Dermis microvascular lymphatic vessel endothelial cell (primary cell): ENCODE measurements around the gene GFRA1. TPM values are rescaled to one million over a fixed set of nuclear protein-coding genes. Genes with fewer than 3 reads are reported as not detected.

ENCODE experiments used
- DNase-seq, 2 donors: peaks; one replicate each; pipeline versions ENCODE4 v3.0.0 to v3.0.0-alpha.2; 2010; ENCODE audit warnings: low read depth in 2 of 2
- total RNA-seq: library from RNA; depleted of rRNA; stranded (reverse); fragments of >200 nt; gene quantifications from 2 replicates; pipeline ENCODE4 v1.2.1, GENCODE V29; 2014

GFRA1 gene
- total RNA-seq, 1 donor from 2014 or later, result 10.5 TPM

GRCh38 chr10:116132780-116133399 is 140.1 kb downstream of the GFRA1 start:
- no peak for DNase-seq

DNA sequence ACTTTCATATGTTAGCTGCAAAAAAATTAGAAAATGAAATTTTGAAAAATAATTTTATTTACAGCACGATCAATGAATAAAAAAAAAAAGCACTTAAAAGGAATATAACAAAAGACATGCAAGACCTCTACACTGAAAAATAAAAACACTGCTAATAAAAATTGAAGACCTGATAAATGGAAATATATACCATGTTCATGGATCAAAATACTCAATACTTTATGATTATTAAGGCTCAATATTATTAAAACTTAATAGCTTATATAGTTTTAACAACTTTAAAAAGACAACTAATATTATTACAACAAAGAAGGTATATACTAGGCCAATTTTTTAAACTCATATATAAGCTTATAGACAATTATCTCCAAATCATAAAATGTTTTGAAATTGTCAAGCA is 143.0 kb downstream of the GFRA1 start:
- no peak for DNase-seq

- no peak for DNase-seq
These were observed 145.9 kb downstream of the GFRA1 start for GRCh38 chr10:116126954-116127695.

- DNase-seq, result no peak
These were observed 146.8 kb downstream of the GFRA1 start for GRCh38 chr10:116126239-116126638.

DNA sequence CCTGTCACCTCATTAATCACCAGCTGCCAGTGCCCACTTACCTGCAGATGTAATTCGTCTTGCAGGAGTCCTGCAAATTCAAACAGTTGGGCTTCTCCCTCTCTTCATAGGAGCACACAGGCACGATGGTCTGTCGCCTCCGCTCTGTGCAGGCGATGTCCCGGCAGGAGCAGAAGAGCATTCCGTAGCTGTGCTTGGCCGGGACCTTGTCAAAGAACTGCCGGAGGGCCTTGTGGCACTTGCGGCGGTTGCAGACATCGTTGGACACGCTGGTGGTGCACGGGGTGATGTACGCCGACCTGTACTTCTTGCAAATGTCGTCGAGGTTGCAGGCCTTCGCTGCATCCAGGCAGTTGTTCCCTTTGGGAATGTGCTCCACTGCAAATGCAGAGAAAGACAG is 147.8 kb downstream of the GFRA1 start:
- no peak for DNase-seq

- DNase-seq, result no peak
These were observed 148.2 kb downstream of the GFRA1 start for GRCh38 chr10:116124777-116125176.

DNA sequence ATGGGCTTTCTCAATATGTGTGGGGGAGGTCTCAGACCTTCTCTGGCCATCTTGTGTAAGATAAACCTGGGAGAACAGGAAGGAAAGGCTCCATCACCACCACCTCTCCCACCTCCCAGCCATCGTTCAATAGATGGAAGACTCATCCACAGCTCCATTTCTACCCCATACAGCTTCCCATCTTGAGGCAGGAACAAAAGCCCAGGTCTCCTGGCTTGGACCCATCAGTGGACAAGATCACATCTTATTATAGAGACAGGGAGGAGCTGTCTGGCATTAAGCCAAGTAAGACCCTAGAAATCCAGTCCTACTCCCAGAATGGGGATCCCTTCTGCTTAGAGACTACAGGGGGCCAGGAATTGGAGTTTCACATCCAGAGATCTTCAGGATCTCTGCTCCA is 150.3 kb downstream of the GFRA1 start:
- DNase-seq, result no peak

GRCh38 chr10:116121640-116122525 is 151.1 kb downstream of the GFRA1 start:
- no peak for DNase-seq

GRCh38 chr10:116120688-116121455 is 152.1 kb downstream of the GFRA1 start:
- DNase-seq, result peak in 1 of 2 donors; percentile 8

- no peak for DNase-seq
These were observed 154.2 kb downstream of the GFRA1 start for GRCh38 chr10:116118847-116119246.

GRCh38 chr10:116115797-116116196 is 157.2 kb downstream of the GFRA1 start:
- no peak for DNase-seq

GRCh38 chr10:116115036-116115641 is 157.9 kb downstream of the GFRA1 start:
- no peak for DNase-seq

GRCh38 chr10:116113721-116114501 is 159.1 kb downstream of the GFRA1 start:
- DNase-seq, result no peak

GRCh38 chr10:116112232-116113231 is 160.5 kb downstream of the GFRA1 start:
- DNase-seq, result no peak

DNA sequence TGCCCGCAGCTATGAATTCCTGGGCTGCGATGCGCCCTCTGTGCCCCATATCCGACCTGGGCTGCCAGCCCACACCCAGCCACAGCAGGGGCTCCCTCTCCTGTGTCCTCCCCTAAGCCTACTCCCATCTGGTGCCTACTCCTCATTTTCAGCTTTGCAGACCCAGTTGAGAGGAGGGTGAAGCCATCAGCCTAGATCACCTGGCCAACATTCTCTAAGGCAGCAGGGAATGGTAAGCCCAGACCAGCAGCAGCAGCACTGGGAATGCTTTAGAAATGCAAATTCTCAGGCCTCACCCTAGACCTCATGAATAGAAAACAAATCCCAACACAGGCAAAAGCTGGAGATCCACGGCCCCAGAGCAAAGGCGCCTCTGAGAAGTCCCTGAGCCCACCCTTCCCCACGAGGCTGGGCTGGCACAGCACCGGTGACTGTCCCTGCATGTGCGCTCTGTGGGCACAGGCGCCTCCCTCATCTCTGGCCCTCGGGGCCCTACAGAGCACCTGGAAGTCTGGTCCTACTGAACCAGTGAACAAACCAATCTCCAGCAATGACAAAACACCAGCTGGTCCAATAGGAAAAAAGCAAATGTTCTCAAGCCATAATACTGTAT is 161.4 kb downstream of the GFRA1 start:
- no peak for DNase-seq

GRCh38 chr10:116110736-116111135 is 162.3 kb downstream of the GFRA1 start:
- no peak for DNase-seq

DNA sequence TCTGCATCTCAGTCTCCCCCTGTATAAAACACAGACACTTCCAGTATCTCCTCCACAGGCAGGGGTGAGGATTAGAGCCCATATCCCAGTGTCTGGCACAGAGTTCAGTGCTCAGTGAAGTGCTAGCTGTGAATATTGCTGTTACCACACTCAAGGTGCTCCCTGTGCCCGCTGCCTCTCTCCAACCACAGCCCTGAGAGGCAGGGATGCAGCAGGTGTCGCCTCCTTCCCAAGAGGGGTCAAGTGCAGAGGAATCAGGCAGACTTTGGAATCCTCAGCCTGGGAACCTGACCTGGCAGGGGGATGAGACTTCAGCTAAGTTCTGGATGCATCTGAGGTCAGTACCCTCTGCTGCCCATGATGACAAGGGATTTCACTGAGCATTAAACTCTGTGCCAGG is 163.1 kb downstream of the GFRA1 start:
- no peak for DNase-seq

- DNase-seq, result no peak
These were observed 163.5 kb downstream of the GFRA1 start for GRCh38 chr10:116109481-116109880.

- DNase-seq, result no peak
These were observed 164.9 kb downstream of the GFRA1 start for GRCh38 chr10:116108095-116108494.
